ENCODE measurements around the gene ESRRG.

DNA sequence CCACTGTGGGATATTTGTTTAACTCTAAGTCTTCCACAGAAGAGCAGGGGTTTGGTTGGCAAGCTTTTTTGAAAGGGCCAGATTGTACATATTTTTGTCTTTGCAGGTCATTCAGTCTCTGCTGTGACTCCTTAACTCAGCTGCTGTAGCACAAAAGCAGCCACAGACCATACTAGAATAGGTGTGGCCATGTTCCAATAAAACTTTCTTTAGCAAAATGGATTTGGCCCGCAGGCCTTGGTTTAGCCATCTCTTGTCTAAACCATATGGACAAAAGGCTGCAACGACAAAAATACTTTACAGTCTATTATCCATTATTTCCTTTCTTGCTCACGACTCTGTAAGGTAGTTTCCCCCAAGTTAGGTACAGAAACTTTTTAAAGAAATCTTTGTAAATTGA lies 60.5 kb downstream of the ESRRG start:
- TF ChIP-seq, protein P1, sequence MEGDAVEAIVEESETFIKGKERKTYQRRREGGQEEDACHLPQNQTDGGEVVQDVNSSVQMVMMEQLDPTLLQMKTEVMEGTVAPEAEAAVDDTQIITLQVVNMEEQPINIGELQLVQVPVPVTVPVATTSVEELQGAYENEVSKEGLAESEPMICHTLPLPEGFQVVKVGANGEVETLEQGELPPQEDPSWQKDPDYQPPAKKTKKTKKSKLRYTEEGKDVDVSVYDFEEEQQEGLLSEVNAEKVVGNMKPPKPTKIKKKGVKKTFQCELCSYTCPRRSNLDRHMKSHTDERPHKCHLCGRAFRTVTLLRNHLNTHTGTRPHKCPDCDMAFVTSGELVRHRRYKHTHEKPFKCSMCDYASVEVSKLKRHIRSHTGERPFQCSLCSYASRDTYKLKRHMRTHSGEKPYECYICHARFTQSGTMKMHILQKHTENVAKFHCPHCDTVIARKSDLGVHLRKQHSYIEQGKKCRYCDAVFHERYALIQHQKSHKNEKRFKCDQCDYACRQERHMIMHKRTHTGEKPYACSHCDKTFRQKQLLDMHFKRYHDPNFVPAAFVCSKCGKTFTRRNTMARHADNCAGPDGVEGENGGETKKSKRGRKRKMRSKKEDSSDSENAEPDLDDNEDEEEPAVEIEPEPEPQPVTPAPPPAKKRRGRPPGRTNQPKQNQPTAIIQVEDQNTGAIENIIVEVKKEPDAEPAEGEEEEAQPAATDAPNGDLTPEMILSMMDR (IDR thresholded peaks at IDR 0.05), result no peak
- no peak for TF ChIP-seq POLR2A (IDR thresholded peaks at IDR 0.05)
